A673 (cell line): ENCODE results near the gene ANKRD44. TPM values are rescaled to one million over a fixed set of nuclear protein-coding genes. Genes with fewer than 3 reads are reported as not detected.
"Not testable (repeated sequence)": the region's sequence is repeated elsewhere in the genome, so short reads cannot be mapped to it uniquely, and the experiment has no call there.

ENCODE experiments used
- BruUV-seq: library from RNA; stranded (reverse); fragments of 400-500 nt; replicated peaks from 2 replicates; lab custom pipeline; 2021; lab: Mats Ljungman, UMichigan
- CTCF ChIA-PET: fragments of 300-600 bp; sonication (Branson Sonifier 250); formaldehyde crosslinking; loops from one replicate; lab custom pipeline; 2022; ENCODE audit warnings: antibody characterized with exemption; lab: Charles Lee
- POLR2A ChIA-PET: fragments of 300-600 bp; sonication (Branson Sonifier 250); formaldehyde crosslinking; loops from one replicate; lab custom pipeline; 2022; ENCODE audit warnings: antibody characterized with exemption; ENCODE audit not compliant: low non-redundant PET; lab: Charles Lee
- DNase-seq: peaks from one replicate; pipeline ENCODE4 v3.0.0-alpha.2; 2015; ENCODE audit warnings: low spot score
- H3K27ac ChIP-seq: fragments of 200-600 bp; sonication (generic); 2 replicates; pipeline ENCODE4 v1.5.1; 2016; ENCODE audit warnings: mixed run types, low read depth, mild to moderate bottlenecking, mixed read lengths, antibody characterized with exemption, low read length; ENCODE audit not compliant: poor library complexity, severe bottlenecking
- H3K27me3 ChIP-seq: fragments of 200-600 bp; sonication (generic); replicated peaks from 2 replicates; pipeline ENCODE4 v1.6.1; 2017; ENCODE audit warnings: mixed run types, low read depth, mild to moderate bottlenecking, mixed read lengths, antibody characterized with exemption, low read length; ENCODE audit not compliant: insufficient read depth, poor library complexity
- H3K36me3 ChIP-seq: fragments of 200-600 bp; sonication (generic); 2 replicates; pipeline ENCODE4 v1.6.1; 2016; ENCODE audit warnings: mixed run types, mild to moderate bottlenecking, mixed read lengths, antibody characterized with exemption, low read length; ENCODE audit not compliant: insufficient read depth, poor library complexity, severe bottlenecking
- H3K4me1 ChIP-seq: fragments of 200-600 bp; sonication (generic); 2 replicates; pipeline ENCODE4 v1.6.1; 2017; ENCODE audit warnings: mixed run types, mild to moderate bottlenecking, mixed read lengths, antibody characterized with exemption, low read length; ENCODE audit not compliant: insufficient read depth, poor library complexity, severe bottlenecking
- H3K4me3 ChIP-seq: fragments of 200-600 bp; sonication (generic); 2 replicates; pipeline ENCODE4 v1.5.1; 2016; ENCODE audit warnings: low read depth, mixed run types, mild to moderate bottlenecking, mixed read lengths, low read length; ENCODE audit not compliant: poor library complexity, severe bottlenecking
- H3K9me3 ChIP-seq: fragments of 200-600 bp; sonication (generic); 2 replicates; pipeline ENCODE4 v1.6.1; 2016; ENCODE audit warnings: mixed run types, low read depth, mild to moderate bottlenecking, mixed read lengths, antibody characterized with exemption, low read length; ENCODE audit not compliant: poor library complexity, severe bottlenecking
- EZH2 ChIP-seq: fragments of 200-600 bp; sonication (generic); IDR thresholded peaks from 2 replicates; pipeline ENCODE4 v1.6.1; 2017; ENCODE audit warnings: borderline replicate concordance, low read depth, mild to moderate bottlenecking, mixed read lengths, antibody characterized with exemption, low read length; ENCODE audit not compliant: poor library complexity, severe bottlenecking
- intact Hi-C: fragments of 100-400 bp; cut with micrococcal nuclease; formaldehyde crosslinking; loops from one replicate; pipeline ENCODE4 v1.10.0; 2022; ENCODE audit not compliant: unreplicated experiment
- total RNA-seq: library from RNA; stranded (reverse); gene quantifications from 2 replicates; pipeline ENCODE4 v1.2.3, GENCODE V29; 2021
- TF ChIP-seq, protein P1 (sequence below): fragments of 300-800, 200-600 bp; sonication (generic); conservative IDR thresholded peaks from 2 replicates; pipeline ENCODE4 v1.5.1; 2017; ENCODE audit warnings: low read depth, mild to moderate bottlenecking, antibody characterized with exemption, low read length, moderate library complexity, mixed read lengths

The ANKRD44 gene
- total RNA-seq, 1 experiment from 2014 or later = 17.0 TPM

DNA sequence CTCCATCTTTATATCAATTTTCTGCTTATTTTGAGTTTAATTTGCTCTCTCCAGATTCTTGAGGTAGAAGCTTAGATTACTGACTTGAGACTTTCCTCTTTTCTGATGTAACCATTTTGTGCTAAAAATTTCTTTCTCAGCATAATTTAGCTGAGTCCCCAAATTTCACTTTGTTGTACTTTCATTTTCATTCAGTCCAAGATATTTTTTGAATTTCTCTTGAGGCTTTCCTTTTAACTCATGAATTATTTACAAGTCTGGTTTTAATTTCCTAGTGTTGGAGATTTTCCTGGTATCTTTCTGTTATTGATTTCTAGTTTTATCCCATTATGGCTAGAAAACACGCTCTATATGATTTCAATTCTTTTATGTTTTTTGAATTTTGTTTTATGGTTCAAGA lies 239.4 kb downstream of the ANKRD44 start:
- Histone ChIP-seq H3K27ac (peak overlapping the region; percentile 98), H3K4me1 (peaks cover 50% of the 10 kb centered on the region), H3K4me3 (peak overlapping the region; percentile 4), H3K36me3 (peaks cover 2% of the 10 kb centered on the region), H3K9me3 (no peaks in the 10 kb centered on the region), H3K27me3 (no peaks in the 10 kb centered on the region)
- ChIA-PET CTCF (no interaction called here), POLR2A (interaction anchor here (0.7 to 0.9 kb wide), 2 partner anchors 10 to 109 kb away, joined by 7 to 20 read pairs; no protein-coding TSS in a partner anchor)
- intact Hi-C loops = loop anchor here (1.0 to 2.0 kb wide), 2 partner anchors 58 to 145 kb away; partner anchors contain the start of gene PGAP1
- DNase-seq = peak; percentile 67
- TF ChIP-seq, protein P1, sequence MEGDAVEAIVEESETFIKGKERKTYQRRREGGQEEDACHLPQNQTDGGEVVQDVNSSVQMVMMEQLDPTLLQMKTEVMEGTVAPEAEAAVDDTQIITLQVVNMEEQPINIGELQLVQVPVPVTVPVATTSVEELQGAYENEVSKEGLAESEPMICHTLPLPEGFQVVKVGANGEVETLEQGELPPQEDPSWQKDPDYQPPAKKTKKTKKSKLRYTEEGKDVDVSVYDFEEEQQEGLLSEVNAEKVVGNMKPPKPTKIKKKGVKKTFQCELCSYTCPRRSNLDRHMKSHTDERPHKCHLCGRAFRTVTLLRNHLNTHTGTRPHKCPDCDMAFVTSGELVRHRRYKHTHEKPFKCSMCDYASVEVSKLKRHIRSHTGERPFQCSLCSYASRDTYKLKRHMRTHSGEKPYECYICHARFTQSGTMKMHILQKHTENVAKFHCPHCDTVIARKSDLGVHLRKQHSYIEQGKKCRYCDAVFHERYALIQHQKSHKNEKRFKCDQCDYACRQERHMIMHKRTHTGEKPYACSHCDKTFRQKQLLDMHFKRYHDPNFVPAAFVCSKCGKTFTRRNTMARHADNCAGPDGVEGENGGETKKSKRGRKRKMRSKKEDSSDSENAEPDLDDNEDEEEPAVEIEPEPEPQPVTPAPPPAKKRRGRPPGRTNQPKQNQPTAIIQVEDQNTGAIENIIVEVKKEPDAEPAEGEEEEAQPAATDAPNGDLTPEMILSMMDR = no peak
- no peak for TF ChIP-seq EZH2
- TSS peak; percentile 94 for BruUV-seq

DNA sequence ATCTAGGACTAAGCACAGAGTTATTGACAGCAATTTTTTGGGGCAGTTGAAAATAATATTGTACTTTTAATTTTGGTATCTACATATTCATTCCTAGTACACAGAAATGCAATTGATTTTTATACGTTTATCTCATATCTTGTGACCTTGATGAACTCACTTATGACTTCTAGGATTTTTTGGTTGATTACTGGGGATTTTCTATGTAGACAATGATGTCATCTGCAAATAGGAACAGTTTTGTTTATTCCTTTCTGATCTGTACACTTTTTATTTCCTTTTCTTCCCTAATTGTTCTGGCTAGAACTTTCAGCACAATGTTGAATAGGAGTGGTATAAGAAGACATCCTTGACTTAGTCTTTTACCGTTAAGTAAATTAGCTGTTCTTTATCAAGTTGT lies 240.6 kb downstream of the ANKRD44 start:
- Histone ChIP-seq H3K27me3 (no peaks in the 10 kb centered on the region), H3K9me3 (no peaks in the 10 kb centered on the region), H3K27ac (peak overlapping the region; percentile 98), H3K36me3 (no peaks in the 10 kb centered on the region), H3K4me1 (peaks cover 50% of the 10 kb centered on the region), H3K4me3 (no peak overlapping the region)
- intact Hi-C loops = loop anchor here (2.0 kb wide), 1 partner anchor 57 kb away; no protein-coding TSS in a partner anchor
- TF ChIP-seq EZH2 = no peak
- TF ChIP-seq, protein P1 = no peak
- ChIA-PET CTCF (no interaction called here), POLR2A (no interaction called here)
- BruUV-seq = no TSS peak
- no peak for DNase-seq

DNA sequence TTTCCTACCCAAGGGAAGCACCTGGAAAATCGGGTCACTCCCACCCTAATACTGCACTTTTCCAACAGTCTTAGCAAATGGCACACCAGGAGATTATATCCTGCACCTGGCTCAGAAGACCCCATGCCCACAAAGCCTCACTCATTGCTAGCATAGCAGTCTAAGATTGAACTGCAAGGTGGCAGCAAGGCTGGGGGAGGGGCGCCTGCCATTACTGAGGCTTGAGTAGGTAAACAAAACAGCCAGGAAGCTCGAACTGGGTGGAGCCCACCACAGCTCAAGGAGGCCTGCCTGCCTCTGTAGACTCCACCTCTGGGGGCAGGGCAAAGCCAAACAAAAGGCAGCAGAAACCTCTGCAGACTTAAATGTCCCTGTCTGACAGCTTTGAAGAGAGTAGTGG lies 248.0 kb downstream of the ANKRD44 start:
- H3K27ac ChIP-seq, CTCF ChIA-PET, H3K4me1 ChIP-seq, H3K36me3 ChIP-seq, H3K9me3 ChIP-seq, POLR2A ChIA-PET, DNase-seq, H3K4me3 ChIP-seq, BruUV-seq, intact Hi-C loops, H3K27me3 ChIP-seq: not testable (repeated sequence)

DNA sequence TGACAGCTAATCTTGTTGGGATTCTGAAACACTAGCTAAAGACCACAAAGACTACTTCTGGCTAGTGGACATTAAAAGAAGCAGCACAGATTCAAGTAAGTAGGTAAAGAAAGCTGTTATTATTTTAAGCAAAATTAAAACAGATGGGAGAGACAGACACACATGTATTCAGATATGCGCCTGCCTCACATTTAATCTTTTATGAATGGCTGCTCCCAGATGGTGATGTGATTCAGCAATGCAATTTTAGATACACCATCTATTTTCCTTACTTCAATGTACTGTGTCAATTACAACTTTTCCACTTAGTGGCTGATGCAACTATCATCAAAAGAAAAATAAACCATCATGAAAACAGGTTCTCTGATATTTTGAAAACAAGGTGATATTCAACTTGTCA lies 251.1 kb downstream of the ANKRD44 start:
- no peak overlapping the region for H3K27ac ChIP-seq
- H3K4me1 ChIP-seq = peaks cover 6% of the 10 kb centered on the region
- intact Hi-C loops = no loop called here
- CTCF ChIA-PET = no interaction called here
- BruUV-seq = no TSS peak
- H3K4me3 ChIP-seq = no peak overlapping the region
- H3K9me3 ChIP-seq = peaks cover 18% of the 10 kb centered on the region
- no peak for DNase-seq
- POLR2A ChIA-PET = no interaction called here
- no peaks in the 10 kb centered on the region for H3K36me3 ChIP-seq
- TF ChIP-seq, protein P1 = no peak
- TF ChIP-seq EZH2 = no peak
- no peaks in the 10 kb centered on the region for H3K27me3 ChIP-seq
